Measurements from ENCODE around the gene HIRA. TPM values are rescaled to one million over a fixed set of nuclear protein-coding genes. Genes with fewer than 3 reads are reported as not detected.

The HIRA gene
- total and polyA plus RNA-seq, 9 of the 15 experiments (the other 6 are each of a cell fraction or from before 2014, with no cell fraction given), result 0.96 to 132 (median 58.4) TPM

DNA sequence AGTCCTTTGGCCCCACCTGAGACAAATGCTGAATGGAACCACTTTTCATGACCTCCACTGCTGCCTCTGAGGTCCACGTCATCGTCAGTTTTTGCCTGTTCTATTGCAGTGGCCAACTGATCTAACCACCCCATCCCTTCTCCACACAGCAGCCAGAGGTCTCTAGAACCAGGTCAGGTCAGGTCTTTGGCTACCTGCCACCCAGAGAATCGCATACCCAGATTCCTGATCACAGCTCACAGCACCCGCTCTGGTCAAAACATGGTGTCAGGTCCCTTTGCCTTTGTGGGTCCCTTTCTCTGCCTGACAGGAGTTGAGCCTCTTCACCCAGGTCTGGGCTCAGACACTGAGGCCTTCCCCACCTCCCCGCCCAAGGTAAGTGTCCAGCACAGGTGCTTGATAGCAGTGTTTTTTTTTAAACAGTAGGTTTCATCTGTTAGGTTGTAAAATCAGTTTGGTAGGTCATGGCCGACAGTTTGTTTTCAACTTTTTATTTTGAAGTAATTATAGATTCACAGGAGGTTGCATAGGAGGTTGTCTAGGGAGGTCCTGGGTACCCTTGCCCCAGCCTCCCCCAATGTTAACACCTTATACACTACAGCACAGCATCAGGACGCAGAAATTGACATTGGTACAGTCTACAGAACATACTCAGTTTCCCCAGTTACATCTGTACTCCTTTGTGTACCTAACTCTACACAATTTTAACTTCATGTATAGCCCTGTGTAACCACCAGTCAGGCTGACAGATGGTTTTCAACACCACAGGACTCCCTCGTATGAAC lies 9.1 kb upstream of the HIRA start (continued):
- TF ChIP-seq NFATC3 (IDR thresholded peaks at IDR 0.05), result no peak
- no peak for TF ChIP-seq HNRNPUL1 (IDR thresholded peaks at IDR 0.05; ENCODE audit: low read length)
- TF ChIP-seq FOXK1 (CRISPR knock-in tag; IDR thresholded peaks at IDR 0.05; ENCODE audit: borderline replicate concordance), result no peak
- no peak for TF ChIP-seq FOXA1 (IDR thresholded peaks at IDR 0.05; ENCODE audit: borderline replicate concordance)
- TF ChIP-seq MCM2 (IDR thresholded peaks at IDR 0.05; ENCODE audit: low read depth), result no peak
- no peak for TF ChIP-seq HMGN3 (IDR thresholded peaks at IDR 0.05; ENCODE audit: borderline replicate concordance, extremely low read depth, insufficient read length, low read depth, low read length)
- no peak for TF ChIP-seq ESRRB (CRISPR knock-in tag; IDR thresholded peaks at IDR 0.05; ENCODE audit: borderline replicate concordance)
- TF ChIP-seq ZFX (CRISPR knock-in tag; IDR thresholded peaks at IDR 0.05), result no peak
- TF ChIP-seq, protein P1, sequence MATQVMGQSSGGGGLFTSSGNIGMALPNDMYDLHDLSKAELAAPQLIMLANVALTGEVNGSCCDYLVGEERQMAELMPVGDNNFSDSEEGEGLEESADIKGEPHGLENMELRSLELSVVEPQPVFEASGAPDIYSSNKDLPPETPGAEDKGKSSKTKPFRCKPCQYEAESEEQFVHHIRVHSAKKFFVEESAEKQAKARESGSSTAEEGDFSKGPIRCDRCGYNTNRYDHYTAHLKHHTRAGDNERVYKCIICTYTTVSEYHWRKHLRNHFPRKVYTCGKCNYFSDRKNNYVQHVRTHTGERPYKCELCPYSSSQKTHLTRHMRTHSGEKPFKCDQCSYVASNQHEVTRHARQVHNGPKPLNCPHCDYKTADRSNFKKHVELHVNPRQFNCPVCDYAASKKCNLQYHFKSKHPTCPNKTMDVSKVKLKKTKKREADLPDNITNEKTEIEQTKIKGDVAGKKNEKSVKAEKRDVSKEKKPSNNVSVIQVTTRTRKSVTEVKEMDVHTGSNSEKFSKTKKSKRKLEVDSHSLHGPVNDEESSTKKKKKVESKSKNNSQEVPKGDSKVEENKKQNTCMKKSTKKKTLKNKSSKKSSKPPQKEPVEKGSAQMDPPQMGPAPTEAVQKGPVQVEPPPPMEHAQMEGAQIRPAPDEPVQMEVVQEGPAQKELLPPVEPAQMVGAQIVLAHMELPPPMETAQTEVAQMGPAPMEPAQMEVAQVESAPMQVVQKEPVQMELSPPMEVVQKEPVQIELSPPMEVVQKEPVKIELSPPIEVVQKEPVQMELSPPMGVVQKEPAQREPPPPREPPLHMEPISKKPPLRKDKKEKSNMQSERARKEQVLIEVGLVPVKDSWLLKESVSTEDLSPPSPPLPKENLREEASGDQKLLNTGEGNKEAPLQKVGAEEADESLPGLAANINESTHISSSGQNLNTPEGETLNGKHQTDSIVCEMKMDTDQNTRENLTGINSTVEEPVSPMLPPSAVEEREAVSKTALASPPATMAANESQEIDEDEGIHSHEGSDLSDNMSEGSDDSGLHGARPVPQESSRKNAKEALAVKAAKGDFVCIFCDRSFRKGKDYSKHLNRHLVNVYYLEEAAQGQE (IDR thresholded peaks at IDR 0.05; ENCODE audit: borderline replicate concordance), result no peak
- TF ChIP-seq, protein P1 (CRISPR knock-in tag; IDR thresholded peaks at IDR 0.05; ENCODE audit: low read depth), result no peak
- TF ChIP-seq ZBTB1 (CRISPR knock-in tag; IDR thresholded peaks at IDR 0.05; ENCODE audit: borderline replicate concordance, low read depth), result no peak
